HS-5 (cell line): ENCODE data around the gene PDZD8.
A peak's percentile ranks its signal among the peaks of the same experiment; 100 is the strongest.

Experiments used
- DNase-seq: peaks from one replicate; pipeline ENCODE4 v3.0.0-alpha.2; 2012; ENCODE audit warnings: low read depth

The PDZD8 gene

GRCh38 chr10:117375360-117376178 is at the start of gene PDZD8:
Gene PDZD8 (minus strand): TSS chr10:117375440. CDS start chr10:117375227, 213 bp downstream.
- peak; percentile 60 for DNase-seq

GRCh38 chr10:117424171-117424570 is 48.9 kb upstream of the PDZD8 start:
- no peak for DNase-seq

- DNase-seq: no peak
Observed at GRCh38 chr10:117421985-117422384, 46.7 kb upstream of the PDZD8 start.

- DNase-seq: no peak
Observed at GRCh38 chr10:117420768-117421167, 45.5 kb upstream of the PDZD8 start.

GRCh38 chr10:117419921-117420320 is 44.7 kb upstream of the PDZD8 start:
- peak; percentile 35 for DNase-seq

GRCh38 chr10:117419159-117419558 is 43.9 kb upstream of the PDZD8 start:
- DNase-seq: no peak

- no peak for DNase-seq
Observed at GRCh38 chr10:117418121-117418520, 42.9 kb upstream of the PDZD8 start.

GRCh38 chr10:117417196-117417595 is 42.0 kb upstream of the PDZD8 start:
- DNase-seq: no peak

GRCh38 chr10:117413928-117414618 is 38.8 kb upstream of the PDZD8 start:
- peak; percentile 82 for DNase-seq

- no peak for DNase-seq
Observed at GRCh38 chr10:117412469-117413010, 37.3 kb upstream of the PDZD8 start.

- no peak for DNase-seq
Observed at GRCh38 chr10:117411479-117412399, 36.5 kb upstream of the PDZD8 start.

GRCh38 chr10:117410557-117410956 is 35.3 kb upstream of the PDZD8 start:
- DNase-seq: no peak

GRCh38 chr10:117409549-117410305 is 34.5 kb upstream of the PDZD8 start:
- DNase-seq: no peak

GRCh38 chr10:117408436-117409384 is 33.5 kb upstream of the PDZD8 start:
- DNase-seq: no peak

- no peak for DNase-seq
Observed at GRCh38 chr10:117405730-117406129, 30.5 kb upstream of the PDZD8 start.

GRCh38 chr10:117400329-117400728 is 25.1 kb upstream of the PDZD8 start:
- no peak for DNase-seq

GRCh38 chr10:117399341-117400196 is 24.3 kb upstream of the PDZD8 start:
- DNase-seq: no peak

GRCh38 chr10:117398029-117398428 is 22.8 kb upstream of the PDZD8 start:
- no peak for DNase-seq
